ENCODE results near the gene CTAGE8.
"Not testable (repeated sequence)": the region's sequence is repeated elsewhere in the genome, so short reads cannot be mapped to it uniquely, and the experiment has no call there.

Gene CTAGE8

GRCh38 chr7:144259067-144259466 lies 10.0 kb downstream of the CTAGE8 start:
- DNase-seq (ENCODE audit: low read depth in 2 of 2) = not testable (repeated sequence)

DNA sequence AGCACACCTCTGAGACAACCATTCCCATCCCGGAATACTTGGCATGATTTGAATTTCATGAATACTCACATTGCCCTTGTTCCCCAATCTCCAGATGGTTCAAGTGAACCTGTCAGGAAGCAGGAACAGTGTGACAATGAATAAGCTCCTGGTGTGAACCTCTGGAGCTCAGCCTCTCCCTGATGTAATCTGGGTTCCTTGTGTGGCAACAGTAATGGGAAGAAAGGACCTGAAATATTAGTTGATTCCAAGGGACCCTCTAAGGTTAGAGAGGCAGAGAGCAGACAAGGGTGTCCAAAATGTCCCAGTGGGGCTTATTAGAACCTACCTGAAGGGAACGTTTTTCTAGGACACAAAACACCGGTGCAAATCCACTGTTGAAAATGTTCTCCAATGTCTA lies 13.0 kb downstream of the CTAGE8 start:
- no peak for DNase-seq (ENCODE audit: low read depth in 2 of 2)

GRCh38 chr7:144255471-144255897 lies 13.6 kb downstream of the CTAGE8 start:
- no peak for DNase-seq (ENCODE audit: low read depth in 2 of 2)

GRCh38 chr7:144252307-144252706 lies 16.8 kb downstream of the CTAGE8 start:
- DNase-seq (ENCODE audit: low read depth in 2 of 2) = not testable (repeated sequence)

GRCh38 chr7:144247674-144248330 lies 21.3 kb downstream of the CTAGE8 start:
- not testable (repeated sequence) for DNase-seq (ENCODE audit: low read depth in 2 of 2)

DNA sequence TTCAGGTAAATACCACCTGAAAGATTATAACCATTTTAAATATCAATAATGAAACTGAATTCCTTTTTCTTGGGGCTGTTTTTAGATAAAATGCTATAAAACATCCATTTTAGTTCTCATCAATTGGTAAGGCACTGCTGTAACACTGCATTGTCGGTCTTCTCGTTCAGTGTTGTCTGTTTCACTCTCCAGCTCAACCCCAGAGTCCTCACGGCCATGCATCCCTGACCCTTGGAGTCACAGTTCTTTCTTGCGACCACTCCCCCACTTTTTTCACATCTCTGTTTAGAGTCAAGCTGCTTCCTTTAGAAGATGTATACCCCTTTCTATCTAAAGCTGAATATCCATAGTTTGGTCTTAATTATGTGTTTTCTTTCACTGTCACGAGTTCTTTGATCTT lies 22.1 kb downstream of the CTAGE8 start:
- DNase-seq (ENCODE audit: low read depth in 2 of 2) = not testable (repeated sequence)

DNA sequence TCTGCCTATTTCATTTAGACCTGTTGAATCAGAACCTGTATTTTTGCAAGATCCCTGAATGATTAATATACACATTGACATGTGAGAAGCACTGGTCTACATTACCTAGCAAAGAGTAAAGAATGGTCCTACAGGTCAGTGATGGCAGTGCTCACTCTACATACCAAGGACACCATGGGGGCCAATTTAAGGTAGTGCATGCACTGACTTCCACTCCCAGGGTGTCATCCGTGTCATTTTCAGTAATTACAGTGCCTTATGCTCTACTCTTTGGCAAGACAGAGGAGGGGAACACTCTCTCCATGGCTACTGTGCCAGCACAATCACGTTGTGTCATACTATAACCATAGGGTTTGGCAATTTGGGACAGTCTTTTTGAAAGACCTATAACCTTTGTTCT lies 23.7 kb downstream of the CTAGE8 start:
- not testable (repeated sequence) for DNase-seq (ENCODE audit: low read depth in 2 of 2)

DNA sequence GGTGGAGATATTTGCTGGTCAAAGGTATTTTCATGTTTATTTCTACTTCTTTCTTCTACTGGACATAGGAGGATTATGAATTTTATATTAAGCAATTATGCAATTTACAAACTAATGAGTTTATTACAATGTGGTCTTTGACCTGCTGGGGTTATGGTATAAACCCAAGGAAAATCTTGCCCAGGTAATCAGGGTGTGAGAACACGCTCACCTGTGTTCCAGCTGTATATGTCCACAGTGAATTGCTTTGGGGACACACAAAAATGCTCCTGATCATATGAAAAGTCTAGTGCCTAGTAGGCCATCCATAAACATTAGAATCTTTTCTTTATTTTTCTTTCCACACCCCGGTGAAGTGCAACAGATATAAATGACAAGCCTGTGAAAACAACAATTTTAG lies 29.7 kb downstream of the CTAGE8 start, which contains the start of gene OR2A42:
TSS of gene OR2A42 (minus strand) at position 241 of the 400 bp plus-strand sequence. CDS start 6,762 bp downstream, outside the sequence.
- DNase-seq (ENCODE audit: low read depth in 2 of 2) = not testable (repeated sequence)

DNA sequence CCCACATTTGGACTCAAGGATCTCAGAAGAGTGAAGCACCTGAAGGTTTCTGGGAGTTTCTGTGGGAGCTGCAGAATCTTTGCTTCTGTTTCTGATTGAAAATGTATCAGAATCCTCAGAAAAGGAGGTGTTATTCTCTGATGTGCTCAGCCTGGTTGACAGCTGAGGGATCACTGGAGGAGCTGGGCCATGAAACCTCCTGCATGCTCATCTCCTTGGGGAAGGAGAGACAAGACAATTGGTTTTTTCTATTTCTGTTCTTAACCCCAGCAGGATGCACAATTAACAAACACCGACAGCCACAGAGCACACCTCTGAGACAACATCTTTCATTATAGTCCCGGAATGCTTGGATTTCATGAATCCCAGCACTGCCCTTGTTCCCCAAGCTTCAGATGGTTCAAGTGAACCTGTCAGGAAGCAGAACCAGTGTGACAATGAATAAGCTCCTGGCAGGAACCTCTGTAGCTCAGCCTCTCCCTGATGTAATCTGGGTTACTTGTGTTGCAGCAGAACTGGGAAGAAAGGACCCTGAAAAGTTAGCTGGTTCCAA lies 30.5 kb downstream of the CTAGE8 start:
- not testable (repeated sequence) for DNase-seq (ENCODE audit: low read depth in 2 of 2)

- DNase-seq (ENCODE audit: low read depth in 2 of 2) = not testable (repeated sequence)
Measured at GRCh38 chr7:144233039-144233438, 36.0 kb downstream of the CTAGE8 start.

DNA sequence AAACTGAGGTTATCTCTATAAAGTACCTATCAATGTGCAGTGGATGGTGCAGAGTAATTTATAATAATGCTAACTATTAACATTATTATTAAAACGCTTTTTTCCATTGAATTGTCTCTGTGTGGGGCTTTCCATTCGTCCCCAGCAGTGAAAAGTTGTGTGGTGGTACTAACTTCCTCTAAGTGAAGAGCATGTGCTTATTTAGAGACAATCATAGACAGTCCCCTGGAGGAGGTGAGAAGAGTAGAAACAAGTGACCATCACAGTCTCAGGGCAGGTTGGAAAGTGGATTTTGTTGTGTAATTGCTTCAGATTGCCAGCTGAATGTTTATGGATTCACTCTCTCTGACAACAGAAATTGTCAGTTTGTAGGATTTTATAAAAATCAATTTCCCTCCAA lies 38.1 kb downstream of the CTAGE8 start:
- not testable (repeated sequence) for DNase-seq (ENCODE audit: low read depth in 2 of 2)

GRCh38 chr7:144228810-144229209 lies 40.3 kb downstream of the CTAGE8 start:
- not testable (repeated sequence) for DNase-seq (ENCODE audit: low read depth in 2 of 2)

DNA sequence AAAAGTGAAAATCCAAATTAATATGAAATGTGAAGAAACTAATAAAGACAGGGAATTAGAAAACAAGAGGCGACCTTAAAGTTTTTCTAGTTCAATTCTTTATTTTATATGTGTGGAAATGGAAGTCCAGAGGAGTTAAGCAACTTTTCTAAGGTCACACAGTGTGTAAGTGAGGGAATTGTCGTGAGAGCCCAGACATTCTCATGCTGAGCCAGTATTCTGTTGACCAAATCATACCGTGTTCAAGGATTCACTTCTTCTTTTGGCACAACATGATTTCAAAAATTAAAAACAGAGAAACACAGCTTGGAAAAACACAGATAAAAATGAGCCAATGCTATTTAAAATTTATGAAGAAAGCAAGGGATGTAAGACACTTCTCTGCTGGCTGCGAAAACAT lies 42.2 kb downstream of the CTAGE8 start:
- not testable (repeated sequence) for DNase-seq (ENCODE audit: low read depth in 2 of 2)

- not testable (repeated sequence) for DNase-seq (ENCODE audit: low read depth in 2 of 2)
Measured at GRCh38 chr7:144223675-144224074, 45.4 kb downstream of the CTAGE8 start.

DNA sequence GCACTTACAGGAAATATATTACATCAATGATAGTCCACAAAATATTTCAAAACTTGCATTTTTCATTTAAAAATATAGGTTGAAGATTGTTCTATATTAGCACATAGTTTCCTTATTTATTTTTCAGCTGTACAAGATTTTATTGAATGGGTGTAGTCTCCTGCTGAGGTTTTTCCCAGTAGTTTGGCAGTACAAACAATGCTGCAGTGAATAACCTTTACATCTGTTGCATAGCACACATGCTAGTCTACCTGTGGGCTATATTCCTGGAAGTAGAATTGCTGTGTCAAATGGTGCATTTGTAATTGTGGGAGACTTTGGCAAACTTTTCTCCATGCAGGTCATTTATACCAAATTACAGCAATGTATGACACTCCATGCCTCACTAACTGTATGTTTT lies 48.6 kb downstream of the CTAGE8 start:
- not testable (repeated sequence) for DNase-seq (ENCODE audit: low read depth in 2 of 2)

DNA sequence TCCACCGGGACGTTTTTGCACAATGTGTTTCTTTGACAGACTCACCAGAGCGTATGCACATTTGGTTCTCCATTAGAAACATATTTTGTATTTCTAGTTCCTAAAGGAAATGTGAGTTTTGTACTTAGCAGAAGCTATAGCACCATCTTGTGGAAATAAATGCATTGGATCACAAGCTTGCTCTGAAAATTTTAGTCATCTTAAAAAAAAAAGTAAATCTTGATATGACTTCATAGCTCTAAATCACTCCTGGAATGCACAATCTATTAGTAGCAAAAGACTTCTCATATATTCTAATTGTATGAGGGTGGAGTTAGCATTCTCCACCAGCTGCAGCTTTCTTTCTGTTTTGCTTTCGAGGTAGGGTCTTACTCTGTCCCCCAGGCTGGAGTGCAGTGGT lies 49.9 kb downstream of the CTAGE8 start:
- DNase-seq (ENCODE audit: low read depth in 2 of 2) = not testable (repeated sequence)

DNA sequence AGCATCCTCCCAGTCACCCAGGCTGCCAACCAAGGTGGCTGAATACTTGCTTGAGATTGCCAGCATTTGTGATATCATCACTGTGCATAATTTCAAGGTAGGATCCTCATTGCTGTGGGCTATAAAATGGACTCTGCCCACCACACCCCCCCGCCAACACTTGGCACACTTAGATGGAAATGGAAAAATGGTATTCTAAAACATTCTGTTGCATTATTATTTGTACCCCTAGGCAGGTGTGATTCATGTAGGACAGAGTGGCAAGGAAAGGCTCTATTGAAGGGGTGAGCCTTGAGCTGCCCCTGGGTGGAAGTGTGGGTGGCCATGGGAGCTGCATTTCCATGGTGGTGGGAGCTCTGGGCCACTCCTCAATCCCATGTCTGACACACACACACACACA lies 50.5 kb downstream of the CTAGE8 start:
- not testable (repeated sequence) for DNase-seq (ENCODE audit: low read depth in 2 of 2)

GRCh38 chr7:144217200-144217599 lies 51.9 kb downstream of the CTAGE8 start:
- DNase-seq (ENCODE audit: low read depth in 2 of 2) = not testable (repeated sequence)
